Measurements from ENCODE around the gene SNU13. TPM values are rescaled to one million over a fixed set of nuclear protein-coding genes. Genes with fewer than 3 reads are reported as not detected.

SNU13 gene
- total RNA-seq, 1 donor from 2014 or later = 143 TPM

DNA sequence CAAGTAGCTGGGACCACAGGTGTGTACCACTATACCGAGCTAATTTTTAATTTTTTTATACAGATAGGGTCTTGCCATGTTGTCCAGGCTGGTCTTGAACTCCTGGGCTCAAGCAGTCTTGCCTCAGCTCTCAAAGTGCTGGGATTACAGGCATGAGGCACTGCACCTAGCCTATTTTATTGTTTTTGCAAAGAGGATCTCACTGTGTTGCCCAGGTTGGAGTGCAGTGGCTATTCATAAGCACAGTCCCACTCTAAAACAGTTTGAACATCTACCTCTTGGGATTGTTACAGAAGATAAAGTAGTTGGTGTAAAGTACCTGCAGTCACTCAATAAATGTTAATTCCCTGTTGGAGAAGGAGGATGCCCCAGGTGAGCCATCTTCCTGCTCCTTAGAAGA lies 38.4 kb downstream of the SNU13 start:
- Mint-ChIP-seq H3K27ac (no peak overlapping the region), H3K9me3 (no peaks in the 10 kb centered on the region), H3K36me3 (peaks cover 18% of the 10 kb centered on the region), H3K4me3 (no peak overlapping the region), H3K27me3 (ENCODE audit: insufficient read depth, low read depth) (peaks cover 2% of the 10 kb centered on the region), H3K4me1 (no peaks in the 10 kb centered on the region)
- Histone ChIP-seq H3K4me2 (no peak overlapping the region), H4K20me1 (ENCODE audit: low read depth) (peaks cover 2% of the 10 kb centered on the region), H3K27ac (no peak overlapping the region), H3K9me3 (ENCODE audit: low read depth) (no peaks in the 10 kb centered on the region), H3K27me3 (no peaks in the 10 kb centered on the region), H3K36me3 (peaks cover 31% of the 10 kb centered on the region), H3K9ac (no peak overlapping the region), H2AFZ (replicated peaks) (no peak overlapping the region), H3K4me3 (no peak overlapping the region), H3K79me2 (ENCODE audit: low read depth) (peaks cover 12% of the 10 kb centered on the region), H3K4me1 (no peaks in the 10 kb centered on the region), H3F3A (ENCODE audit: low read depth) (peaks cover 3% of the 10 kb centered on the region)
- DNase-seq (ENCODE audit: low spot score) = no peak
- TF ChIP-seq, protein P1, sequence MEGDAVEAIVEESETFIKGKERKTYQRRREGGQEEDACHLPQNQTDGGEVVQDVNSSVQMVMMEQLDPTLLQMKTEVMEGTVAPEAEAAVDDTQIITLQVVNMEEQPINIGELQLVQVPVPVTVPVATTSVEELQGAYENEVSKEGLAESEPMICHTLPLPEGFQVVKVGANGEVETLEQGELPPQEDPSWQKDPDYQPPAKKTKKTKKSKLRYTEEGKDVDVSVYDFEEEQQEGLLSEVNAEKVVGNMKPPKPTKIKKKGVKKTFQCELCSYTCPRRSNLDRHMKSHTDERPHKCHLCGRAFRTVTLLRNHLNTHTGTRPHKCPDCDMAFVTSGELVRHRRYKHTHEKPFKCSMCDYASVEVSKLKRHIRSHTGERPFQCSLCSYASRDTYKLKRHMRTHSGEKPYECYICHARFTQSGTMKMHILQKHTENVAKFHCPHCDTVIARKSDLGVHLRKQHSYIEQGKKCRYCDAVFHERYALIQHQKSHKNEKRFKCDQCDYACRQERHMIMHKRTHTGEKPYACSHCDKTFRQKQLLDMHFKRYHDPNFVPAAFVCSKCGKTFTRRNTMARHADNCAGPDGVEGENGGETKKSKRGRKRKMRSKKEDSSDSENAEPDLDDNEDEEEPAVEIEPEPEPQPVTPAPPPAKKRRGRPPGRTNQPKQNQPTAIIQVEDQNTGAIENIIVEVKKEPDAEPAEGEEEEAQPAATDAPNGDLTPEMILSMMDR (IDR thresholded peaks at IDR 0.05) = no peak
- no peak for TF ChIP-seq EZH2 (IDR thresholded peaks at IDR 0.05)
- TF ChIP-seq EZH2phosphoT487 (IDR thresholded peaks at IDR 0.05) = no peak

DNA sequence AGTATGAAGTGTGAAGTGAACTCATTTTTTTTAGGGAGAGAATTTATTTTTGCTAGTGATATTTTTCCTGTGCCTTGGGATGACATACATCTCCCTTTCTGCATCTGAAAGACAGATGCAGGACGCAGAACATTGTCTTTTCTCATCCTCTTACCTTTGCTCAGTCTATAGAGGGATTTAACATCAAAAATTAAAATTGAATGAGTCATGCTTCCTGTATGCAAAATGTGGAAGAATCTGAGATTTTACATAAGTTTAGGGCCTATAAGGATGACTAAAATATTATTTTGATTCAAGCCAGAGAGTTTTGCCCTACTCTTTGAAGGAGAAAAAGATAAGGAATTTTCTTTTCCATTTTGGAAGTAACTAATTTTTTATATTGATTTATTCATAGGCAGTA lies 40.2 kb downstream of the SNU13 start:
- Histone ChIP-seq H3K4me2 (no peak overlapping the region), H2AFZ (replicated peaks) (no peak overlapping the region), H3K36me3 (peaks cover 20% of the 10 kb centered on the region), H3K9ac (no peak overlapping the region), H3K4me1 (no peaks in the 10 kb centered on the region), H4K20me1 (ENCODE audit: low read depth) (peaks cover 11% of the 10 kb centered on the region), H3K79me2 (ENCODE audit: low read depth) (peaks cover 15% of the 10 kb centered on the region), H3K27me3 (no peaks in the 10 kb centered on the region), H3K27ac (peak overlapping the region; percentile 29), H3F3A (ENCODE audit: low read depth) (peaks cover 3% of the 10 kb centered on the region), H3K9me3 (ENCODE audit: low read depth) (no peaks in the 10 kb centered on the region), H3K4me3 (no peak overlapping the region)
- TF ChIP-seq EZH2phosphoT487 (IDR thresholded peaks at IDR 0.05) (no peak), EZH2 (IDR thresholded peaks at IDR 0.05) (no peak)
- TF ChIP-seq, protein P1 (IDR thresholded peaks at IDR 0.05) = no peak
- H3K9me3 Mint-ChIP-seq = no peaks in the 10 kb centered on the region
- H3K4me1 Mint-ChIP-seq = no peaks in the 10 kb centered on the region
- H3K36me3 Mint-ChIP-seq = peaks cover 16% of the 10 kb centered on the region
- H3K27ac Mint-ChIP-seq = no peak overlapping the region
- no peak overlapping the region for H3K4me3 Mint-ChIP-seq
- DNase-seq (ENCODE audit: low spot score) = no peak
- peaks cover 2% of the 10 kb centered on the region for H3K27me3 Mint-ChIP-seq (ENCODE audit: insufficient read depth, low read depth)

DNA sequence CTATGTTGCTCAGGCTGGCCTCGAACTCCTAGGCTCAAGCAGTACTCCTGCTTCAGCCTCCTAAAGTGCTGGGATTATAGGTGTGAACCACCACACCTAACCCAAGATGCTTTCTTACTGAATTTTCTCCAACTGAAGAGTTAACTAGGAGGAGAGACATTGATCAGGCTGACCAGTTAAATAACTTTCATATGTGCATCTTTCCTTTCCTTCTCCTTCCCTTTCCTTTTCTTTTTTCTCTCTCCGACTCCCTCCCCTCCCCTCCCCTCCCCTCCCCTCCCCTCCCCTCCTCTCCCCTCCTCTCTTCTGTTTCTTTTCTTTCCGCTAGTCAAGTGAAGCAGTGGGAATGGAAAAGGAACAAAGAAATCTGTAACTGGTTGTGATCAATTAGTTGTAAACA lies 40.9 kb downstream of the SNU13 start:
- DNase-seq (ENCODE audit: low spot score) = no peak
- H3K4me3 ChIP-seq = no peak overlapping the region
- H3K27me3 ChIP-seq = no peaks in the 10 kb centered on the region
- no peak overlapping the region for H3K27ac Mint-ChIP-seq
- H3K27me3 Mint-ChIP-seq (ENCODE audit: insufficient read depth, low read depth) = no peaks in the 10 kb centered on the region
- peaks cover 22% of the 10 kb centered on the region for H3K36me3 ChIP-seq
- no peak overlapping the region for H2AFZ ChIP-seq (replicated peaks)
- peaks cover 12% of the 10 kb centered on the region for H4K20me1 ChIP-seq (ENCODE audit: low read depth)
- no peaks in the 10 kb centered on the region for H3K4me1 Mint-ChIP-seq
- no peaks in the 10 kb centered on the region for H3K9me3 Mint-ChIP-seq
- H3K9me3 ChIP-seq (ENCODE audit: low read depth) = no peaks in the 10 kb centered on the region
- peaks cover 14% of the 10 kb centered on the region for H3K36me3 Mint-ChIP-seq
- TF ChIP-seq EZH2 (IDR thresholded peaks at IDR 0.05) (no peak), EZH2phosphoT487 (IDR thresholded peaks at IDR 0.05) (no peak)
- no peak overlapping the region for H3K4me2 ChIP-seq
- H3K79me2 ChIP-seq (ENCODE audit: low read depth) = peaks cover 22% of the 10 kb centered on the region
- H3F3A ChIP-seq (ENCODE audit: low read depth) = peaks cover 3% of the 10 kb centered on the region
- no peaks in the 10 kb centered on the region for H3K4me1 ChIP-seq
- H3K27ac ChIP-seq = no peak overlapping the region
- no peak overlapping the region for H3K4me3 Mint-ChIP-seq
- H3K9ac ChIP-seq = no peak overlapping the region

DNA sequence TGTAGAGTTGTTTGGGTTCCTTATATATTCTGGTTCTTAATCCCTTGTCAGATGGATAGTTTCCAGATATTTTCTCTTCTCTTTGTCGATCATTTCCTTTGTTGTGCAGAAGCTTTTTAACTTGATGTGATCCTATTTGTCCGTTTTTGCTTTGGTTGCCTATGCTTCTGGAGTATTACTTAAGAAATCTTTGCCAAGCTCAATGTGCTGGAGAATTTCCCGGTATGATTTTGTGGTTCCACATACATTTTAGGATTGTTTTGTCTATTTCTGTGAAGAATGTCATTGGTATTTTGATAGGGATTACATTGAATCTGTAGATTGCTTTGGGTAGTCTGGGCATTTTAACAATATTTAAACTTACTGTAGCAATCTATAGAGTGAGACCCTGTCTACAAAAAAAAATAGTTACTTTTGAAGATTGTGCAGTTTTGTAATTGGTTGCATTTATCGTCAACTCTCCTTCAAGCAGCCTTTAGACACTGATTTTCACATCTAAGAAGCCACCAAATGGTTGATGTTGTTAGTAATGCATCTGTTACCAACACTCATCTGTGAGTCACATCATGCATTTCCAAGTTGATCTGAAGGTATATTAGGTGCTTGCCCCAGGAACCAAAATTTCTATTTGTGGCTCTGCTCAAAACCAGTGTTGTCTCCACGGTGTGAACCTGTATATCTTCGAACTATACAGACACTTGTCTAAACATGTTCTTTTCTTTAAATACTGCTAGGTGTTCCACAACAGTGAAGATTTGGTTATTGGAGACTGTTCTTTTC lies 46.1 kb downstream of the SNU13 start:
- Mint-ChIP-seq H3K27ac (no peak overlapping the region), H3K9me3 (no peaks in the 10 kb centered on the region), H3K4me1 (no peaks in the 10 kb centered on the region), H3K4me3 (no peak overlapping the region), H3K27me3 (ENCODE audit: insufficient read depth, low read depth) (no peaks in the 10 kb centered on the region), H3K36me3 (peaks cover 28% of the 10 kb centered on the region)
- no peak for DNase-seq (ENCODE audit: low spot score)
- Histone ChIP-seq H3K79me2 (ENCODE audit: low read depth) (peaks cover 43% of the 10 kb centered on the region), H3F3A (ENCODE audit: low read depth) (no peaks in the 10 kb centered on the region), H3K4me3 (no peak overlapping the region), H3K4me1 (no peaks in the 10 kb centered on the region), H4K20me1 (ENCODE audit: low read depth) (peaks cover 23% of the 10 kb centered on the region), H3K27ac (no peak overlapping the region), H3K36me3 (peaks cover 37% of the 10 kb centered on the region), H3K9me3 (ENCODE audit: low read depth) (no peaks in the 10 kb centered on the region), H3K4me2 (no peak overlapping the region), H3K9ac (no peak overlapping the region), H2AFZ (replicated peaks) (no peak overlapping the region), H3K27me3 (no peaks in the 10 kb centered on the region)
- no peak for TF ChIP-seq EZH2 (IDR thresholded peaks at IDR 0.05)
- no peak for TF ChIP-seq EZH2phosphoT487 (IDR thresholded peaks at IDR 0.05)
- TF ChIP-seq, protein P1 (IDR thresholded peaks at IDR 0.05) = no peak

Data from neural progenitor cell (in vitro differentiated cells).